DND-41 (cell line): Measurements from ENCODE around the gene EPAS1.

Experiments used
- ATAC-seq: fragments of 200-7000 bp; cut with Tn5 transposase; 3 replicates; pipeline ENCODE4 v1.9.1; 2021; ENCODE audit warnings: low read depth; ENCODE audit not compliant: insufficient read depth
- DNase-seq: peaks from one replicate; pipeline ENCODE4 v3.0.0-alpha.2; 2020
- H2AFZ ChIP-seq: 2 replicates; pipeline ENCODE4 v1.6.0; 2012; ENCODE audit warnings: low read depth, low read length
- H3K27ac ChIP-seq: 2 replicates; pipeline ENCODE4 v1.5.1; 2012; ENCODE audit warnings: low read length, inconsistent platforms
- H3K27me3 ChIP-seq: fragments of 200-600 bp; sonication (generic); 2 replicates; pipeline ENCODE4 v1.6.0; 2012; ENCODE audit warnings: low read length, mild to moderate bottlenecking, inconsistent platforms; ENCODE audit not compliant: insufficient read depth, poor library complexity
- H3K36me3 ChIP-seq: 2 replicates; pipeline ENCODE4 v1.5.1; 2012; ENCODE audit warnings: low read length, inconsistent platforms; ENCODE audit not compliant: insufficient read depth
- H3K4me1 ChIP-seq: 2 replicates; pipeline ENCODE4 v1.5.1; 2012; ENCODE audit warnings: mild to moderate bottlenecking, low read length; ENCODE audit not compliant: insufficient read depth
- H3K4me2 ChIP-seq: 2 replicates; pipeline ENCODE4 v1.6.0; 2012; ENCODE audit warnings: mild to moderate bottlenecking, moderate library complexity, low read length, inconsistent platforms; ENCODE audit not compliant: insufficient read depth
- H3K4me3 ChIP-seq, 2 experiments: fragments of 200-600 bp in 1 of 2; shearing (Covaris generic) in 1 of 2; 2 replicates each; pipeline ENCODE4 v1.5.1; 2012 to 2016; ENCODE audit warnings: inconsistent platforms in 2 of 2, low read length in 2 of 2, mild to moderate bottlenecking in 2 of 2, low read depth in 1 of 2, moderate library complexity in 1 of 2
- H3K79me2 ChIP-seq: 2 replicates; pipeline ENCODE4 v1.6.0; 2012; ENCODE audit warnings: low read length, inconsistent platforms; ENCODE audit not compliant: insufficient read depth
- H3K9ac ChIP-seq: 2 replicates; pipeline ENCODE4 v1.6.0; 2012; ENCODE audit warnings: low read depth, mild to moderate bottlenecking, inconsistent platforms, low read length, moderate library complexity
- H3K9me3 ChIP-seq: 2 replicates; pipeline ENCODE4 v1.5.1; 2012; ENCODE audit warnings: low read length, moderate library complexity, mild to moderate bottlenecking, inconsistent platforms; ENCODE audit not compliant: insufficient read depth, severe bottlenecking
- H4K20me1 ChIP-seq: 2 replicates; pipeline ENCODE4 v1.6.0; 2012; ENCODE audit warnings: low read length; ENCODE audit not compliant: insufficient read depth
- EZH2 ChIP-seq: IDR thresholded peaks from 3 replicates; pipeline ENCODE4 v1.6.1; 2012; ENCODE audit warnings: borderline replicate concordance, low read depth, mild to moderate bottlenecking, moderate library complexity, low read length, inconsistent platforms; ENCODE audit not compliant: severe bottlenecking
- TF ChIP-seq, protein P1 (sequence below): IDR thresholded peaks from 2 replicates; pipeline ENCODE4 v1.5.1; 2012; ENCODE audit warnings: borderline replicate concordance, low read length, moderate library complexity, mild to moderate bottlenecking; ENCODE audit not compliant: poor library complexity, severe bottlenecking; ENCODE audit errors: extremely low read depth

The EPAS1 gene

DNA sequence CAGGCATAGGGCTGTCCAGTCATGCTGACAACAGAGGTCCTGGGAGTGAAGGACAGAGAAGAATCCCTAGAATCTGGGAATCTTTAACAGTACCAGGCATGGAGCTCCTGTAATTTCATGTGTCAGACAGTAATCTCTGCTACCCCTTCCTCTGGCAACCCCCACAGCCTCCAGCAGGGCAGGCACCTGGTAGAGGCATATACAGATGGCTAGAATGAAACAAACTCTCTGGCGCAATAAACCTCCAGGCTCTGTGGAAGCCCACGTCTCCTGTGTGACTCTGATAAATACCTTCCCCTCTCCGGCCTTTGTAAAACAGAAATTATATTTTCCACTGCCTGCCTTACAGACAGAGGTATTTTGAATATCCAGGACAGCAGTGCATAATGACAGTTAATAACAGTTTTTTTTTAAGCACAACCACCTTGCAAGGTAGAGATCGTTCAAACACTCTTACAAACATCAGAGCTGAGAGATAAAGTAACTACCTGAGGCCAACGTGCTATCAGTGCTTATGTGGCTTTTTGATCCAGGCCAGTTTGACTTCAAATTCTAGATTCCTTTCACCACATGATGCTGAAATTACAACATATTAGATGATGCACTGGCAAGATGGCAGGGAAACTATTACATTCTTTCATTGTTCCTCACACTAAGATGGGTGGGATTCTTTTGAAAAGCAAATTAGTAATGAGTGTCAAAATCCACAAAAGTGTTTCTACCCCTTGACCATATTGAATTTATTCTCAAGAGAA, 134.5 kb downstream of the EPAS1 start:
- no peak overlapping the region for H3K9ac ChIP-seq
- DNase-seq (peak; percentile 48), ATAC-seq (peak; percentile 89)
- no peaks in the 10 kb centered on the region for H4K20me1 ChIP-seq
- H3K79me2 ChIP-seq = no peaks in the 10 kb centered on the region
- H3K9me3 ChIP-seq = peaks cover 3% of the 10 kb centered on the region
- no peaks in the 10 kb centered on the region for H3K36me3 ChIP-seq
- no peak overlapping the region for H3K4me2 ChIP-seq
- no peak for TF ChIP-seq EZH2
- TF ChIP-seq, protein P1, sequence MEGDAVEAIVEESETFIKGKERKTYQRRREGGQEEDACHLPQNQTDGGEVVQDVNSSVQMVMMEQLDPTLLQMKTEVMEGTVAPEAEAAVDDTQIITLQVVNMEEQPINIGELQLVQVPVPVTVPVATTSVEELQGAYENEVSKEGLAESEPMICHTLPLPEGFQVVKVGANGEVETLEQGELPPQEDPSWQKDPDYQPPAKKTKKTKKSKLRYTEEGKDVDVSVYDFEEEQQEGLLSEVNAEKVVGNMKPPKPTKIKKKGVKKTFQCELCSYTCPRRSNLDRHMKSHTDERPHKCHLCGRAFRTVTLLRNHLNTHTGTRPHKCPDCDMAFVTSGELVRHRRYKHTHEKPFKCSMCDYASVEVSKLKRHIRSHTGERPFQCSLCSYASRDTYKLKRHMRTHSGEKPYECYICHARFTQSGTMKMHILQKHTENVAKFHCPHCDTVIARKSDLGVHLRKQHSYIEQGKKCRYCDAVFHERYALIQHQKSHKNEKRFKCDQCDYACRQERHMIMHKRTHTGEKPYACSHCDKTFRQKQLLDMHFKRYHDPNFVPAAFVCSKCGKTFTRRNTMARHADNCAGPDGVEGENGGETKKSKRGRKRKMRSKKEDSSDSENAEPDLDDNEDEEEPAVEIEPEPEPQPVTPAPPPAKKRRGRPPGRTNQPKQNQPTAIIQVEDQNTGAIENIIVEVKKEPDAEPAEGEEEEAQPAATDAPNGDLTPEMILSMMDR = no peak
- no peak overlapping the region for H2AFZ ChIP-seq
- H3K27me3 ChIP-seq = no peaks in the 10 kb centered on the region
- H3K4me3 ChIP-seq = no peak overlapping the region
- peaks cover 11% of the 10 kb centered on the region; the same call in 1 of the 2 replicates for H3K4me1 ChIP-seq
- no peak overlapping the region for H3K27ac ChIP-seq

DNA sequence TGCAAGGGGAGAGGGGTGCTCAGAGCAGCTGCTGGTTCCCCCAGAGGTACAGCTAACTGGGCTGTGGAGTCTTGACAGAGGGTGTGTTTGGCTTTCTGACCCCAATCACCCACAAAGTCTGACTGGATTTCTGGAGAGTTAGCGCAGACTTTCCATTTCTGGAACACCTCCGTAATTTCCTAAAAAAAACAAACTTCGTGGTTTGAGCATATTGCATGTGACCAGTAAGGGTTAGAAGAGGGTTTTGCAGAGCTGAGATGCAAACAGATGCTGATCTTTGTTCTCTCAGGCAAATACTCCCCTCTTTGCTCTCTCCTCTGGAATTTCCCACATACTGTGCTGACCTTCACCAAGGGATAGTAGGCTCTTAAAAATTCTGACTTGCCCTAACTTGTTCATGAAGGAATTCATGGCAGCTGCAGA, 137.7 kb downstream of the EPAS1 start:
- Histone ChIP-seq H3K27ac (no peak overlapping the region), H2AFZ (no peak overlapping the region)
- DNase-seq = no peak

DNA sequence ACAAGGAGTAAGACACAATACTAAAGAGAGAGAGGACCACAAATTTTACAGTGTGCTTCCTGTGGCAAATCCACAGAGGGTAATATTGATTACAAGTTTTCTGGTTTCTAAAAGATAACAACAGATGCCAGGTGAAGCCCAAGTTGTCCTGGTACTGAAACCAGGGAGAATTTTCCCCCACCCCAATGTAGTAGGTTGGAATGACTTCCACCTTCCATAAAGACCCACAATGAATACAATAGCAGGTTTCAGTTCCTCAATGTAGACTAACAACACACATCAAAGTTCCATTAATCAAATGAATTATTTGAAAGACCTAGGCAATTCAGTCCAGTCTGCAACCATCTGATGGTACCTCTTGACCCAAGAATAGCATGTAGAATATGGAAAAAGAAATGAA, 138.1 kb downstream of the EPAS1 start:
- Histone ChIP-seq H3K9me3 (no peaks in the 10 kb centered on the region), H3K27me3 (no peaks in the 10 kb centered on the region), H3K4me1 (peaks cover 32% of the 10 kb centered on the region), H4K20me1 (no peaks in the 10 kb centered on the region), H3K4me2 (no peak overlapping the region), H3K36me3 (no peaks in the 10 kb centered on the region), H3K9ac (no peak overlapping the region), H3K4me3 (no peak overlapping the region), H3K79me2 (no peaks in the 10 kb centered on the region), H3K27ac (no peak overlapping the region), H2AFZ (no peak overlapping the region)
- no peak for ATAC-seq
- no peak for DNase-seq
- TF ChIP-seq, protein P1 = no peak
- no peak for TF ChIP-seq EZH2

More for the DNA sequence above, 137.7 kb downstream of the EPAS1 start:
- Histone ChIP-seq H3K4me3 (no peak overlapping the region), H3K27me3 (no peaks in the 10 kb centered on the region), H4K20me1 (no peaks in the 10 kb centered on the region), H3K4me1 (peaks cover 27% of the 10 kb centered on the region), H3K9me3 (no peaks in the 10 kb centered on the region), H3K9ac (no peak overlapping the region), H3K79me2 (no peaks in the 10 kb centered on the region), H3K36me3 (no peaks in the 10 kb centered on the region), H3K4me2 (no peak overlapping the region)
- ATAC-seq = no peak
- TF ChIP-seq, protein P1 = no peak
- no peak for TF ChIP-seq EZH2
